GM12878 (cell line): ENCODE results near the gene SMIM43. TPM values are rescaled to one million over a fixed set of nuclear protein-coding genes. Genes with fewer than 3 reads are reported as not detected.

ENCODE experiments used
- ATF2 ChIP-seq: IDR thresholded peaks from 2 replicates; pipeline ENCODE4 v1.6.1; 2012; ENCODE audit warnings: low read length, inconsistent platforms
- ATF3 ChIP-seq: IDR thresholded peaks from 2 replicates; pipeline ENCODE4 v1.6.1; 2011; ENCODE audit warnings: low read depth, mild to moderate bottlenecking, low read length, moderate library complexity, borderline replicate concordance; ENCODE audit errors: extremely low read depth
- E2F8 ChIP-seq: fragments of 450-650 bp; IDR thresholded peaks from 2 replicates; pipeline ENCODE4 v1.6.1; 2018; ENCODE audit warnings: mild to moderate bottlenecking, low read depth, moderate library complexity; ENCODE audit not compliant: partially characterized antibody
- FOXK2 ChIP-seq: fragments of 450-650 bp; IDR thresholded peaks from 2 replicates; pipeline ENCODE4 v1.6.1; 2017; ENCODE audit warnings: mild to moderate bottlenecking, moderate library complexity
- GABPA ChIP-seq: IDR thresholded peaks from 2 replicates; pipeline ENCODE4 v1.6.1; 2014; ENCODE audit warnings: antibody characterized with exemption, low read depth, mild to moderate bottlenecking, inconsistent platforms
- IKZF1 ChIP-seq: fragments of 450-650 bp; conservative IDR thresholded peaks from 2 replicates; pipeline ENCODE4 v1.6.1; 2017; ENCODE audit warnings: antibody characterized with exemption, mild to moderate bottlenecking
- IKZF2 ChIP-seq, 2 experiments: fragments of 450-650 bp; IDR thresholded peaks; 2 replicates each; pipeline ENCODE4 v1.6.1; 2017; ENCODE audit warnings: mild to moderate bottlenecking in 2 of 2, moderate library complexity in 2 of 2
- IRF4 ChIP-seq: IDR thresholded peaks from 2 replicates; pipeline ENCODE4 v1.6.1; 2011; ENCODE audit warnings: low read depth, low read length
- JUNB ChIP-seq: IDR thresholded peaks from 2 replicates; pipeline ENCODE4 v1.6.1; 2016; ENCODE audit warnings: antibody characterized with exemption, mild to moderate bottlenecking
- MTA2 ChIP-seq: fragments of 450-650 bp; IDR thresholded peaks from 2 replicates; pipeline ENCODE4 v1.6.1; 2016; ENCODE audit warnings: low read depth, mild to moderate bottlenecking, moderate library complexity
- MYC ChIP-seq: IDR thresholded peaks from 2 replicates; pipeline ENCODE4 v1.6.1; 2011; ENCODE audit warnings: mild to moderate bottlenecking, low read length, moderate library complexity, inconsistent platforms; ENCODE audit not compliant: insufficient read depth, insufficient replicate concordance, insufficient read length, severe bottlenecking
- NFIC ChIP-seq: IDR thresholded peaks from 2 replicates; pipeline ENCODE4 v1.6.1; 2012; ENCODE audit warnings: low read depth, mild to moderate bottlenecking, inconsistent platforms, low read length, moderate library complexity
- RAD51 ChIP-seq: fragments of 450-650 bp; IDR thresholded peaks from 2 replicates; pipeline ENCODE4 v1.6.1; 2016; ENCODE audit warnings: moderate library complexity, mild to moderate bottlenecking, inconsistent platforms
- RCOR1 ChIP-seq: conservative IDR thresholded peaks from 2 replicates; pipeline ENCODE4 v1.6.1; 2012; ENCODE audit warnings: low read depth, low read length, improper control_type of control experiment
- SMAD5 ChIP-seq: IDR thresholded peaks from 2 replicates; pipeline ENCODE4 v1.6.1; 2016; ENCODE audit warnings: antibody characterized with exemption, low read depth
- SMC3 ChIP-seq: IDR thresholded peaks from 2 replicates; pipeline ENCODE4 v1.6.1; 2011; ENCODE audit warnings: low read length, improper control_type of control experiment, borderline replicate concordance
- TBL1XR1 ChIP-seq: IDR thresholded peaks from 2 replicates; pipeline ENCODE4 v1.6.1; 2012; ENCODE audit warnings: low read depth, low read length, improper control_type of control experiment
- polyA plus RNA-seq, 11 experiments: library from polyadenylated mRNA; depleted of rRNA in 4 of 11; unstranded in 6 of 11; stranded (reverse) in 5 of 11; fragments of >200 nt; fragmentation: Nextera tagmentation in 4 of 11; fragmentation: Illumina TruSeq in 1 of 11; extraction: Ambion mirVana in 4 of 11; extraction: Trizol in 1 of 11; gene quantifications; 1 replicate in 1 of 11; 2 replicates in 10 of 11; pipeline versions ENCODE4 v1.2.1 to v1.2.3, GENCODE V29; 2011 to 2016; ENCODE audit warnings: inconsistent platforms in 2 of 11, missing spikeins in 2 of 11, low read depth in 1 of 11
- total RNA-seq, 4 experiments: library from RNA; depleted of rRNA in 3 of 4; stranded (reverse); fragments of >200 nt in 3 of 4; fragmentation: Illumina TruSeq in 1 of 4; extraction: Trizol in 1 of 4; gene quantifications; 2 replicates each; pipeline versions ENCODE4 v1.2.1 to v1.2.3, GENCODE V29; 2013 to 2021

SMIM43 gene
- total and polyA plus RNA-seq, 10 of the 15 experiments (the other 5 are each of a cell fraction or from before 2014, with no cell fraction given), result 0.12 TPM; not detected in 9

- TF ChIP-seq IKZF1 (no peak), IKZF2 (IDR thresholded peaks at IDR 0.05) (peak; percentile 28 to 44; a peak in 1 of 4 replicates), SMAD5 (no peak), E2F8 (no peak), TBL1XR1 (no peak), SMC3 (no peak), MYC (no peak), ATF3 (no peak), ATF2 (peak; percentile 80), MTA2 (no peak), NFIC (peak; percentile 74; the same call in 1 of the 2 replicates), IRF4 (no peak), GABPA (no peak), JUNB (peak; percentile 66), FOXK2 (no peak), RCOR1 (no peak), RAD51 (no peak)
These were observed 18.2 kb upstream of the SMIM43 start (continued) for GRCh38 chr4:121783210-121783609.
